Activated CD4-positive, alpha-beta T cell treated with anti-CD3 and anti-CD28 coated beads for 48 hours (primary cell): ENCODE results near the gene SMO.
"Not testable (repeated sequence)": the region's sequence is repeated elsewhere in the genome, so short reads cannot be mapped to it uniquely, and the experiment has no call there.

Experiments used
- DNase-seq: peaks from one replicate; pipeline ENCODE4 v3.0.0-alpha.2; 2020

Gene SMO

GRCh38 chr7:129169686-129170440 lies 18.6 kb upstream of the SMO start:
- peak; percentile 50 for DNase-seq

GRCh38 chr7:129170441-129171021 lies 17.9 kb upstream of the SMO start:
- DNase-seq = no peak

- not testable (repeated sequence) for DNase-seq
Observed at GRCh38 chr7:129173861-129174260, 14.6 kb upstream of the SMO start.

DNA sequence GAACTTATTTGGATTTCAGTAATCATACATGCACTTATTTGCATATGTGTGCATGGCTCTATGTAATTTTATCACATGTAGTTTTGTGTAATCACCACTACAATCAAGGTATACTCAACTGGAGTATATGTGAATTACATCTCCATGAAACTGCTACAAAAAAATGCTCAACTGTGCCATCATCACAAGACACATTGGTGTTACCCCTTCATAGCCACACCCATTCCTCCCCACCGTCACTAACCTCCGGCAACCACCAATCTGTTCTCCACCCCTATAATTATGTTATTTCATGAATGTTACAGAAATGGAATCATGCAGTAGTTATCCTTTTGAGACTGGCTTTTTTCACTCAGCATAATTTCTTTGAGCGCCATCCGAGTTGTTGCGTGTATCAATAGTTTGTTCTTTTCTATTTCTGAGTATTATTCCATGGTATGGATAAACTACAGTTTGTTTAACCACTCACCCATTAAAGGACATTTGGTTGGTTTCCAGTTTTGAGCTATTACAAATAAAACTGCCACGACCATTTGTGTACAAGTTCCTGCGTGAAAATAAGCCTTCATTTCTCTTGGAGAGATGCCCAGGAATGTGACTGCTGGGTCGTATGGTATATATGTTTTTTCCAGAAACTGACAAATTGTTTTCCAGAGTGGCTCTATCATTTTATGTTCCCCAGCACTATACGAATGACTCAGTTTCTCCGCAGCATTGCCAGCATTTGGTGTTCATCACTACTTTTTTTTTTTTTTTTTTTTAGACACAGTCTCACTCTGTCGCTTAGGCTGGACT lies 11.3 kb upstream of the SMO start:
- no peak for DNase-seq

- no peak for DNase-seq
Observed at GRCh38 chr7:129184981-129185670, 3.3 kb upstream of the SMO start.

GRCh38 chr7:129186749-129187260 lies 1.6 kb upstream of the SMO start:
- no peak for DNase-seq

GRCh38 chr7:129187681-129188371 lies 607 bp upstream of the SMO start:
- DNase-seq = no peak

- no peak for DNase-seq
Observed at GRCh38 chr7:129188892-129189660, 643 bp downstream of the SMO start.

DNA sequence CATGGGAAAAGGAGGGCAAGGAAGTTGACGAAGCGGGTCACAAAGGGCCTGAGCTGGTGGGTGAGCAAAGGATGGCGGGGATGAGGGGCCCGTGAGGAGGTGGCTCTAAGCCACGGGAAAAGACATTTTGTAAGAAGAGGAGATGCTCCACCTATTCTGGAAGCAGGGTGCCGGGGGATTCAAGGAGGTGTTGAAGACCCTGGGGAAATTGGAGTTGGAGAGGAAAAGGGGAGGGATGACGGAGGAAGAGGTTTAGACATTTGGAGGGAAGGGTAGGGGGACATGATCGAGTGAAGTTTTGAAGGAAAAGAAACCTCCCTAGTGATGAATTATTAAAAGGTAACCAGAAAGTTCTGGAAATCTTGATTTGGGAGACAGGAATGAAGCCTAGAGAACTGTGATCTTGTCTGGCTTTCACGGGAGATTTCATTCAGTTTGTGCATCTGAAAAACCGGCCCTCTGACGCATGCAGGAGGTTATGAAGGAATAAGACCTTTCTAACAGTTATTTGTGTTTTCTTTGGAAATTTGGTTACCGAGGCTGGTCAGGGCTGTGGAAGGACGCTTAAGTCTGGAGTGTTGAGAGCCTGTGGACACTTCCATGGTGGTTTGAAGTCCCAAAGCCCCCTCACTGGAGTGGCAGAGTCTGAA lies 1.4 kb downstream of the SMO start:
- DNase-seq = no peak

DNA sequence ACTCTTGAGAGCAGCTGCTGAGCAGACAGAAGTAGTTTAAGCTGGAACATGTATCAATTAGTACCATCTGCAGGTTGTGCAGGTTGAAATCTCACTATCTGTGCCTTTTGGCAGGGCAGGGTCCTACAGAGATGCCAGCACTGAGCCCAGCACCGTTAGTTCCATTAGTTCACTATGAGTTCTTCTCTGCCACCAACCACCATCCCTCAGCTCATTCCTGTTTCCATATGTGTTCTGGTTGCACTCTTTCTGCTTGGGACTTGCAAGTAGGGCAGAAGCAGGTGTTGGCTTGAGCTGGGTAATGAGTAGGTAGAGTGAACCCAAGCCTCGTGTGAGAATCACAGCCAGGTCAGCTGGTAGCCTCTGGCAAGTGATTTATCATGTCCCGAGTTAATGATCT lies 2.8 kb downstream of the SMO start:
- no peak for DNase-seq

DNA sequence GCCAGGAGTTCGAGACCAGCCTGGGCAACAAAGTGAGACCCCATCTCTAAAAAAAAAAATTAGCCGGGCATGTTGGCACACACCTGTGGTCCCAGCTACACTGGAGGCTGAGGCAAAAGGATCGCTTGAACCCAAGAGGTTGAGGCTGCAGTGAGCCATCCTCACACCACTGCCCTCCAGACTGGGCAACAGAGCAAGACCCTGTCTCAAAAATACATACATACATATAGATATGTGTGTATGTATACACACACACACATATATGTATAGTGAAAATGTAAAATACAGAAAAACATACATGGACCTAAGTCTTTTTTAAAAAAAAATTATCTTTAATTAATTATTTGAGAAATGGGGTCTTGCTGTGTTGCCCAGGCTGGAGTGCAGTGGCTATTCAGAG lies 5.5 kb downstream of the SMO start:
- DNase-seq = no peak

GRCh38 chr7:129197771-129198170 lies 9.3 kb downstream of the SMO start:
- no peak for DNase-seq

- no peak for DNase-seq
Observed at GRCh38 chr7:129199406-129199805, 11.0 kb downstream of the SMO start.

DNA sequence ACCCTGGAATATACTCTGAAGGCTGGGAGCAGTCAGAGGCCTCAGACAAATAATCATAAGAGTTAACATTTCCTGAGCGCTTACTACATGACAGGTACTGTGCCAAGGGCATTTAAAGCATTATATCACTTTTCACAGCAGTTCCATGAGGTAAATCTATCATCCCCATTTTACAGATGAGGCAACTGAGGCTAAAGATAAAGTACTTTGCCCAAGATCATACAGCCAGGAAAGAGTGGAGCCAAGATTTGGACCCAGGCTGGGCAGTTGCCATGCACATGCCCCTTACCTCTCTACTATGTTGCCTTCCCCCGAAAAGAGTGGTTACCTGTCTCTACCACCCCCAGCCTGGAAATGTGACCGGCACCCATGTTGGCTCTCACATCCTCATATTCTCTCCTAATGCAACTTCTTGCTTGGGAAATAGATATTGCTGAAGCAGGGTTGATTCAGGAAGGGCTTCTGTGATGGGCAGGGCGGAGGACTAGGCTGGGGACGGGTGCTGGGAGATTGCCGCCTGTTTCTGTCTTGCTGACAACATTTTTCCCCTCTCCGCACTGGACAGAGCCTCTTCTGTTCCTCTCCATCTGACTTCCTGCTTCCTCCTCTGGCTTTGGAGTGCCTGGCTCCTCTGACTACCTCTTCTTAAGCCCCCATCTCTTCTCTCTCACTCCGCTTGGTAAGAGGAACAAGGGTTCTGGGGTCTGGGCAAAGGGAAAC lies 13.8 kb downstream of the SMO start:
- no peak for DNase-seq

DNA sequence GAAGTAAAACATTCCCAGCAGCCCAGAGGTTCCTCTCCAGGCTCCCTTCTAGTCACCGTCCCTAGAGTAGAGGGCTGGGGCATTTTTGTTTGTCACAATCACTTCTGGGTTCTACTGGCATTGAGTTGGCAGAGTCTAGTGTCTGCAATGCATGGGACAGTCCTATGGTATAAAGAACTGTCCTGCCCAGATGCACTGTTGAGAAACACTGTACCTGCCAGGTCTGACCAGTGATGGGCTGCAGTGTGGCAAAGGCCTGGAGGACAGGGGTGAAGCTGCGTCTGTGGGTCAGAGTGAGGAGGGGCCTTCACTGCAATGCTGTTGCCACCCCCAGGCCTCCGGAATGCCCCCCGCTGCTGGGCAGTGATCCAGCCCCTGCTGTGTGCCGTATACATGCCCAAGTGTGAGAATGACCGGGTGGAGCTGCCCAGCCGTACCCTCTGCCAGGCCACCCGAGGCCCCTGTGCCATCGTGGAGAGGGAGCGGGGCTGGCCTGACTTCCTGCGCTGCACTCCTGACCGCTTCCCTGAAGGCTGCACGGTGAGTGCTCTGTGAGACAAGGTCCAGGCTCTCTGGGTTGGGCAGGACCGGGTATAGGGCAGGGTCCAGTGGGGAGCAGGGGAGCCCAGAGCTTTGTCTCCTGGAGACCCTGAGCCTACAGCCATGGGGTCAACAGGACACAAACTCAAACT lies 14.8 kb downstream of the SMO start:
- no peak for DNase-seq

GRCh38 chr7:129205126-129205818 lies 16.8 kb downstream of the SMO start:
- DNase-seq = no peak

- DNase-seq = no peak
Observed at GRCh38 chr7:129205987-129206785, 17.8 kb downstream of the SMO start.

DNA sequence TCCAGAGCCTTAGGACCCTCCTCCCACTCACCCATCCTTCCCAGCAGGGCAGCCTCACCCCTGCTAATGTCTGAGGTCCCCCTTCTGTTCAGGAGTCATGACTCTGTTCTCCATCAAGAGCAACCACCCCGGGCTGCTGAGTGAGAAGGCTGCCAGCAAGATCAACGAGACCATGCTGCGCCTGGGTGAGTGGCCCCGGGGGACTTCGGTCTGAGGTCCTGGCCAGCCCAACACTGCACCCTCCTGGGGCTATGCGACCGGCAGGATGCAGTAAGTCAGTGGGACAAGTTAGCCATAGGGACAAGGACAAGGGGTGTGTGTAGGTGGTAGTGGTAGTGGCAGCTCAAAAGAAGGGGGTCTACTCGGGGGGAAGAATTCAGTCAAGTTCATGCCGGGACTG lies 20.2 kb downstream of the SMO start:
- DNase-seq = no peak
